WTC11 (cell line): ENCODE results near the gene FER1L5. TPM values are rescaled to one million over a fixed set of nuclear protein-coding genes. Genes with fewer than 3 reads are reported as not detected.

Experiments
- ATAC-seq: fragments of 200-7000 bp; cut with Tn5 transposase; 2 replicates; pipeline ENCODE4 v1.10.0; 2021; ENCODE audit warnings: mild to moderate bottlenecking, moderate library complexity
- CTCF ChIA-PET: fragments of 300-600 bp; sonication (Branson Sonifier 250); formaldehyde crosslinking; loops from one replicate; lab custom pipeline; 2021; ENCODE audit warnings: antibody characterized with exemption; lab: Charles Lee
- POLR2A ChIA-PET: fragments of 350-600 bp; sonication (Branson Sonifier 250); formaldehyde crosslinking; loops from one replicate; lab custom pipeline; 2021; ENCODE audit warnings: antibody characterized with exemption; lab: Charles Lee
- DNase-seq: peaks from one replicate; pipeline ENCODE4 v3.0.0; 2021; ENCODE audit warnings: low spot score
- H3K27ac Mint-ChIP-seq: 2 replicates; pipeline ENCODE4 v1.8.0; 2021; ENCODE audit warnings: mixed read lengths
- H3K27me3 Mint-ChIP-seq: 2 replicates; pipeline ENCODE4 v1.8.0; 2021; ENCODE audit warnings: low read depth, mild to moderate bottlenecking, moderate library complexity, mixed read lengths
- H3K36me3 Mint-ChIP-seq: 2 replicates; pipeline ENCODE4 v1.8.0; 2021; ENCODE audit warnings: mixed read lengths
- H3K4me1 Mint-ChIP-seq: 2 replicates; pipeline ENCODE4 v1.8.0; 2022; ENCODE audit warnings: mixed read lengths
- H3K4me3 Mint-ChIP-seq: 2 replicates; pipeline ENCODE4 v1.8.0; 2021; ENCODE audit warnings: mild to moderate bottlenecking, moderate library complexity, mixed read lengths
- H3K9me3 Mint-ChIP-seq: 2 replicates; pipeline ENCODE4 v1.8.0; 2021; ENCODE audit warnings: mixed read lengths
- ELF4 ChIP-seq: sonication (generic); formaldehyde crosslinking; IDR thresholded peaks from 2 replicates; pipeline ENCODE4 v1.8.1; 2022; ENCODE audit warnings: low read depth, mild to moderate bottlenecking, moderate library complexity, missing genetic modification reagents
- JAZF1 ChIP-seq: fragments of 250-450 bp; sonication (Bioruptor Pico); IDR thresholded peaks from 2 replicates; pipeline ENCODE4 v1.9.0; 2021; ENCODE audit warnings: moderate library complexity, mild to moderate bottlenecking, inconsistent platforms
- MXD4 ChIP-seq: fragments of 250-450 bp; sonication (Bioruptor Pico); IDR thresholded peaks from 2 replicates; pipeline ENCODE4 v1.8.0; 2021; ENCODE audit warnings: mild to moderate bottlenecking, moderate library complexity, borderline replicate concordance
- NFATC4 ChIP-seq: fragments of 250-450 bp; sonication (Bioruptor Pico); IDR thresholded peaks from 2 replicates; pipeline ENCODE4 v1.9.0; 2021; ENCODE audit warnings: mild to moderate bottlenecking
- NR2C2 ChIP-seq: sonication (generic); formaldehyde crosslinking; IDR thresholded peaks from 2 replicates; pipeline ENCODE4 v1.8.0; 2022; ENCODE audit warnings: mild to moderate bottlenecking, missing genetic modification reagents
- RELA ChIP-seq: sonication (generic); formaldehyde crosslinking; IDR thresholded peaks from 2 replicates; pipeline ENCODE4 v1.8.1; 2022; ENCODE audit warnings: missing genetic modification reagents, mild to moderate bottlenecking, borderline replicate concordance
- SP1 ChIP-seq: sonication (generic); formaldehyde crosslinking; conservative IDR thresholded peaks from 2 replicates; pipeline ENCODE4 v1.8.1; 2022; ENCODE audit warnings: missing genetic modification reagents
- TCF7 ChIP-seq: sonication (generic); formaldehyde crosslinking; IDR thresholded peaks from 2 replicates; pipeline ENCODE4 v1.8.0; 2022; ENCODE audit warnings: mild to moderate bottlenecking, low read depth, missing genetic modification reagents, moderate library complexity
- ZNF232 ChIP-seq: sonication (generic); formaldehyde crosslinking; IDR thresholded peaks from 2 replicates; pipeline ENCODE4 v1.8.0; 2022; ENCODE audit warnings: mild to moderate bottlenecking, missing genetic modification reagents
- ZNF396 ChIP-seq: fragments of 250-450 bp; sonication (Bioruptor Pico); IDR thresholded peaks from 2 replicates; pipeline ENCODE4 v1.8.0; 2021; ENCODE audit warnings: mild to moderate bottlenecking, moderate library complexity, borderline replicate concordance
- total RNA-seq: library from RNA; stranded (reverse); gene quantifications from 3 replicates; pipeline ENCODE4 v1.2.3, GENCODE V29; 2021
- TF ChIP-seq, protein P1 (sequence below): sonication (generic); formaldehyde crosslinking; IDR thresholded peaks from 2 replicates; pipeline ENCODE4 v1.8.1; 2022; ENCODE audit warnings: mild to moderate bottlenecking, moderate library complexity, missing genetic modification reagents
- TF ChIP-seq, protein P2 (sequence below): fragments of 250-450 bp; sonication (Bioruptor Pico); IDR thresholded peaks from 2 replicates; pipeline ENCODE4 v1.9.0; 2021; ENCODE audit warnings: moderate library complexity, mild to moderate bottlenecking, inconsistent platforms, borderline replicate concordance
- TF ChIP-seq, protein P3 (sequence below): sonication (generic); formaldehyde crosslinking; IDR thresholded peaks from 2 replicates; pipeline ENCODE4 v1.8.1; 2022; ENCODE audit warnings: mild to moderate bottlenecking, missing genetic modification reagents, moderate library complexity, borderline replicate concordance
- TF ChIP-seq, protein P4 (sequence below): sonication (generic); formaldehyde crosslinking; IDR thresholded peaks from 2 replicates; pipeline ENCODE4 v1.8.0; 2022; ENCODE audit warnings: missing genetic modification reagents
- TF ChIP-seq, protein P5 (sequence below): sonication (generic); formaldehyde crosslinking; IDR thresholded peaks from 2 replicates; pipeline ENCODE4 v1.8.0; 2022; ENCODE audit warnings: mild to moderate bottlenecking, missing genetic modification reagents
- TF ChIP-seq, protein P6 (sequence below): sonication (generic); formaldehyde crosslinking; conservative IDR thresholded peaks from 2 replicates; pipeline ENCODE4 v1.8.1; 2022; ENCODE audit warnings: mild to moderate bottlenecking, missing genetic modification reagents
- TF ChIP-seq, protein P7 (sequence below): fragments of 200-600 bp; IDR thresholded peaks from 2 replicates; pipeline ENCODE4 v1.8.0; 2022; ENCODE audit warnings: antibody characterized with exemption
- TF ChIP-seq, protein P8 (sequence below): fragments of 250-450 bp; sonication (Bioruptor Pico); IDR thresholded peaks from 2 replicates; pipeline ENCODE4 v1.9.0; 2021; ENCODE audit warnings: mild to moderate bottlenecking
- TF ChIP-seq, protein P9 (sequence below): fragments of 250-450 bp; sonication (Bioruptor Pico); IDR thresholded peaks from 2 replicates; pipeline ENCODE4 v1.8.0; 2021; ENCODE audit warnings: mild to moderate bottlenecking
- TF ChIP-seq, protein P10 (sequence below): sonication (generic); formaldehyde crosslinking; IDR thresholded peaks from 2 replicates; pipeline ENCODE4 v1.8.1; 2022; ENCODE audit warnings: low read depth, mild to moderate bottlenecking, moderate library complexity, missing genetic modification reagents, borderline replicate concordance

Gene FER1L5
- total RNA-seq, 1 experiment from 2014 or later, result 1.4 TPM

DNA sequence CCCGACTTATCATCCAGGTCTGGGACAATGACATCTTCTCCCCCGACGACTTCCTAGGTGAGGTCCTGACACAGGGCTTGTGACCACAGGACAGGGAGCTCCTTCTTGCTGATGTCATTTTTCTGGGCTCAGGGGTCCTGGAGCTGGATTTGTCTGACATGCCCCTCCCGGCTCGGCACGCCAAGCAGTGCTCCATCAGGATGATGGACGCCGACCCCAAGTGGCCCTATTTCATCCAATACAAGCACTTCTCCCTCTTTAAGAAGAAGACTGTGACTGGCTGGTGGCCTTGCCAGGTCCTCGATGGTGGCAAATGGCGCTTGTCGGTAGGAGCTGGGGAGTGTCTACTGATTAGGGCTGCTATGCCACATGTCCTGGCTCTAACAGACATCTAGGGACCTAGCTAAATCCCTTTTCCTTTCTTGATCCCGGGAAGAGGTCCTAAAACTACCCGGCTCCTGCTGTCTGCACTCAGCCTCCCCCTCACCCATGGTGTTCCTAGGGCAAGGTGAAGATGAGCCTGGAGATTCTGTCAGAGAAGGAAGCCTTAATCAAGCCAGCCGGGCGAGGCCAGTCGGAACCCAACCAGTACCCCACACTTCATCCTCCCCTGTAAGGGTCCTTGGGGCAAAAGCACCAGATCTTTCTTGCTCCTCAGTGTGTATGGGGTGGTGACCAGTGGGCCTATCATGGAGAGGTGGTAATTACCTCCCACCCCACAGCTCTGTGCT, 60.6 kb downstream of the FER1L5 start:
- ChIA-PET CTCF (interaction anchor here (0.9 kb wide), 1 partner anchor 60 kb away, joined by 3 read pairs; no protein-coding TSS in a partner anchor), POLR2A (no interaction called here)
- DNase-seq (no peak), ATAC-seq (no peak)
- H3K27me3 Mint-ChIP-seq, result no peaks in the 10 kb centered on the region
- H3K27ac Mint-ChIP-seq, result no peak overlapping the region
- no peaks in the 10 kb centered on the region for H3K9me3 Mint-ChIP-seq
- TF ChIP-seq, protein P1, sequence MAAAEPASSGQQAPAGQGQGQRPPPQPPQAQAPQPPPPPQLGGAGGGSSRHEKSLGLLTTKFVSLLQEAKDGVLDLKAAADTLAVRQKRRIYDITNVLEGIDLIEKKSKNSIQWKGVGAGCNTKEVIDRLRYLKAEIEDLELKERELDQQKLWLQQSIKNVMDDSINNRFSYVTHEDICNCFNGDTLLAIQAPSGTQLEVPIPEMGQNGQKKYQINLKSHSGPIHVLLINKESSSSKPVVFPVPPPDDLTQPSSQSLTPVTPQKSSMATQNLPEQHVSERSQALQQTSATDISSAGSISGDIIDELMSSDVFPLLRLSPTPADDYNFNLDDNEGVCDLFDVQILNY (CRISPR knock-in tag), result no peak
- TF ChIP-seq ELF4 (CRISPR knock-in tag) (no peak), ZNF396 (CRISPR knock-in tag) (no peak), JAZF1 (CRISPR knock-in tag) (no peak), NR2C2 (no peak), MXD4 (no peak), SP1 (CRISPR knock-in tag) (no peak), TCF7 (no peak), NFATC4 (CRISPR knock-in tag) (no peak)
- TF ChIP-seq, protein P2, sequence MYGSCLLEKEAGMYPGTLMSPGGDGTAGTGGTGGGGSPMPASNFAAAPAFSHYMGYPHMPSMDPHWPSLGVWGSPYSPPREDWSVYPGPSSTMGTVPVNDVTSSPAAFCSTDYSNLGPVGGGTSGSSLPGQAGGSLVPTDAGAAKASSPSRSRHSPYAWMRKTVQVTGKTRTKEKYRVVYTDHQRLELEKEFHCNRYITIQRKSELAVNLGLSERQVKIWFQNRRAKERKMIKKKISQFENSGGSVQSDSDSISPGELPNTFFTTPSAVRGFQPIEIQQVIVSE (CRISPR knock-in tag), result no peak
- TF ChIP-seq, protein P3, sequence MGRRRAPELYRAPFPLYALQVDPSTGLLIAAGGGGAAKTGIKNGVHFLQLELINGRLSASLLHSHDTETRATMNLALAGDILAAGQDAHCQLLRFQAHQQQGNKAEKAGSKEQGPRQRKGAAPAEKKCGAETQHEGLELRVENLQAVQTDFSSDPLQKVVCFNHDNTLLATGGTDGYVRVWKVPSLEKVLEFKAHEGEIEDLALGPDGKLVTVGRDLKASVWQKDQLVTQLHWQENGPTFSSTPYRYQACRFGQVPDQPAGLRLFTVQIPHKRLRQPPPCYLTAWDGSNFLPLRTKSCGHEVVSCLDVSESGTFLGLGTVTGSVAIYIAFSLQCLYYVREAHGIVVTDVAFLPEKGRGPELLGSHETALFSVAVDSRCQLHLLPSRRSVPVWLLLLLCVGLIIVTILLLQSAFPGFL (CRISPR knock-in tag), result no peak
- TF ChIP-seq, protein P4, sequence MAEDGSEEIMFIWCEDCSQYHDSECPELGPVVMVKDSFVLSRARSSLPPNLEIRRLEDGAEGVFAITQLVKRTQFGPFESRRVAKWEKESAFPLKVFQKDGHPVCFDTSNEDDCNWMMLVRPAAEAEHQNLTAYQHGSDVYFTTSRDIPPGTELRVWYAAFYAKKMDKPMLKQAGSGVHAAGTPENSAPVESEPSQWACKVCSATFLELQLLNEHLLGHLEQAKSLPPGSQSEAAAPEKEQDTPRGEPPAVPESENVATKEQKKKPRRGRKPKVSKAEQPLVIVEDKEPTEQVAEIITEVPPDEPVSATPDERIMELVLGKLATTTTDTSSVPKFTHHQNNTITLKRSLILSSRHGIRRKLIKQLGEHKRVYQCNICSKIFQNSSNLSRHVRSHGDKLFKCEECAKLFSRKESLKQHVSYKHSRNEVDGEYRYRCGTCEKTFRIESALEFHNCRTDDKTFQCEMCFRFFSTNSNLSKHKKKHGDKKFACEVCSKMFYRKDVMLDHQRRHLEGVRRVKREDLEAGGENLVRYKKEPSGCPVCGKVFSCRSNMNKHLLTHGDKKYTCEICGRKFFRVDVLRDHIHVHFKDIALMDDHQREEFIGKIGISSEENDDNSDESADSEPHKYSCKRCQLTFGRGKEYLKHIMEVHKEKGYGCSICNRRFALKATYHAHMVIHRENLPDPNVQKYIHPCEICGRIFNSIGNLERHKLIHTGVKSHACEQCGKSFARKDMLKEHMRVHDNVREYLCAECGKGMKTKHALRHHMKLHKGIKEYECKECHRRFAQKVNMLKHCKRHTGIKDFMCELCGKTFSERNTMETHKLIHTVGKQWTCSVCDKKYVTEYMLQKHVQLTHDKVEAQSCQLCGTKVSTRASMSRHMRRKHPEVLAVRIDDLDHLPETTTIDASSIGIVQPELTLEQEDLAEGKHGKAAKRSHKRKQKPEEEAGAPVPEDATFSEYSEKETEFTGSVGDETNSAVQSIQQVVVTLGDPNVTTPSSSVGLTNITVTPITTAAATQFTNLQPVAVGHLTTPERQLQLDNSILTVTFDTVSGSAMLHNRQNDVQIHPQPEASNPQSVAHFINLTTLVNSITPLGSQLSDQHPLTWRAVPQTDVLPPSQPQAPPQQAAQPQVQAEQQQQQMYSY (CRISPR knock-in tag), result no peak
- TF ChIP-seq, protein P5, sequence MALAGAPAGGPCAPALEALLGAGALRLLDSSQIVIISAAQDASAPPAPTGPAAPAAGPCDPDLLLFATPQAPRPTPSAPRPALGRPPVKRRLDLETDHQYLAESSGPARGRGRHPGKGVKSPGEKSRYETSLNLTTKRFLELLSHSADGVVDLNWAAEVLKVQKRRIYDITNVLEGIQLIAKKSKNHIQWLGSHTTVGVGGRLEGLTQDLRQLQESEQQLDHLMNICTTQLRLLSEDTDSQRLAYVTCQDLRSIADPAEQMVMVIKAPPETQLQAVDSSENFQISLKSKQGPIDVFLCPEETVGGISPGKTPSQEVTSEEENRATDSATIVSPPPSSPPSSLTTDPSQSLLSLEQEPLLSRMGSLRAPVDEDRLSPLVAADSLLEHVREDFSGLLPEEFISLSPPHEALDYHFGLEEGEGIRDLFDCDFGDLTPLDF (CRISPR knock-in tag), result no peak
- H3K36me3 Mint-ChIP-seq, result peaks cover 32% of the 10 kb centered on the region
- H3K4me3 Mint-ChIP-seq, result no peak overlapping the region
- H3K4me1 Mint-ChIP-seq, result no peaks in the 10 kb centered on the region

DNA sequence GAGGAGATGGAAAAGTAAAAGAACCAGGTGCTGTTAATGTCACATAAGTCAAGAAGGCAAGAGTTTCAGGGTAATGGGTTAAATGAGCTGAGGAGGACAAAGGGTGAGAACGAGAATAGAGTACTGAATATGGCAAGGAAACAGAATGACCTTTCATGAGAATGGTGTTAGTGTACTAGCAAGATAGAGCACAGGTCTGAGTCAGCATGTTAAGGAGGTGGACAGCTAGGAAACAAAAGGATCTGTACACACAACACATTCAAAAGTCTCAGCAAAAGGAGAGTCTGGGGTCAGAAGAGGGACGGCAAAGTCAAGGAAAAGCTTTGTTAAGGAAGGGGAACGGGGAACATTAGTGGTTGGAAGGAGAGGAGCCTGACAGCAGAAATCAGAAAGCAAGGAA, 68.4 kb downstream of the FER1L5 start:
- Mint-ChIP-seq H3K4me3 (no peak overlapping the region), H3K27ac (no peak overlapping the region), H3K4me1 (no peaks in the 10 kb centered on the region), H3K36me3 (peaks cover 58% of the 10 kb centered on the region), H3K9me3 (peaks cover 4% of the 10 kb centered on the region; the same call in 1 of the 2 replicates), H3K27me3 (no peaks in the 10 kb centered on the region)
- POLR2A ChIA-PET, result no interaction called here
- no peak for DNase-seq
- ATAC-seq, result no peak
- CTCF ChIA-PET, result no interaction called here
- no peak for TF ChIP-seq RELA
- TF ChIP-seq, protein P6, sequence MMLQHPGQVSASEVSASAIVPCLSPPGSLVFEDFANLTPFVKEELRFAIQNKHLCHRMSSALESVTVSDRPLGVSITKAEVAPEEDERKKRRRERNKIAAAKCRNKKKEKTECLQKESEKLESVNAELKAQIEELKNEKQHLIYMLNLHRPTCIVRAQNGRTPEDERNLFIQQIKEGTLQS, result no peak
- TF ChIP-seq, protein P1 (CRISPR knock-in tag), result no peak
- TF ChIP-seq, protein P7, sequence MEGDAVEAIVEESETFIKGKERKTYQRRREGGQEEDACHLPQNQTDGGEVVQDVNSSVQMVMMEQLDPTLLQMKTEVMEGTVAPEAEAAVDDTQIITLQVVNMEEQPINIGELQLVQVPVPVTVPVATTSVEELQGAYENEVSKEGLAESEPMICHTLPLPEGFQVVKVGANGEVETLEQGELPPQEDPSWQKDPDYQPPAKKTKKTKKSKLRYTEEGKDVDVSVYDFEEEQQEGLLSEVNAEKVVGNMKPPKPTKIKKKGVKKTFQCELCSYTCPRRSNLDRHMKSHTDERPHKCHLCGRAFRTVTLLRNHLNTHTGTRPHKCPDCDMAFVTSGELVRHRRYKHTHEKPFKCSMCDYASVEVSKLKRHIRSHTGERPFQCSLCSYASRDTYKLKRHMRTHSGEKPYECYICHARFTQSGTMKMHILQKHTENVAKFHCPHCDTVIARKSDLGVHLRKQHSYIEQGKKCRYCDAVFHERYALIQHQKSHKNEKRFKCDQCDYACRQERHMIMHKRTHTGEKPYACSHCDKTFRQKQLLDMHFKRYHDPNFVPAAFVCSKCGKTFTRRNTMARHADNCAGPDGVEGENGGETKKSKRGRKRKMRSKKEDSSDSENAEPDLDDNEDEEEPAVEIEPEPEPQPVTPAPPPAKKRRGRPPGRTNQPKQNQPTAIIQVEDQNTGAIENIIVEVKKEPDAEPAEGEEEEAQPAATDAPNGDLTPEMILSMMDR, result no peak
- TF ChIP-seq, protein P8, sequence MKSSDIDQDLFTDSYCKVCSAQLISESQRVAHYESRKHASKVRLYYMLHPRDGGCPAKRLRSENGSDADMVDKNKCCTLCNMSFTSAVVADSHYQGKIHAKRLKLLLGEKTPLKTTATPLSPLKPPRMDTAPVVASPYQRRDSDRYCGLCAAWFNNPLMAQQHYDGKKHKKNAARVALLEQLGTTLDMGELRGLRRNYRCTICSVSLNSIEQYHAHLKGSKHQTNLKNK (CRISPR knock-in tag), result no peak
- TF ChIP-seq, protein P9, sequence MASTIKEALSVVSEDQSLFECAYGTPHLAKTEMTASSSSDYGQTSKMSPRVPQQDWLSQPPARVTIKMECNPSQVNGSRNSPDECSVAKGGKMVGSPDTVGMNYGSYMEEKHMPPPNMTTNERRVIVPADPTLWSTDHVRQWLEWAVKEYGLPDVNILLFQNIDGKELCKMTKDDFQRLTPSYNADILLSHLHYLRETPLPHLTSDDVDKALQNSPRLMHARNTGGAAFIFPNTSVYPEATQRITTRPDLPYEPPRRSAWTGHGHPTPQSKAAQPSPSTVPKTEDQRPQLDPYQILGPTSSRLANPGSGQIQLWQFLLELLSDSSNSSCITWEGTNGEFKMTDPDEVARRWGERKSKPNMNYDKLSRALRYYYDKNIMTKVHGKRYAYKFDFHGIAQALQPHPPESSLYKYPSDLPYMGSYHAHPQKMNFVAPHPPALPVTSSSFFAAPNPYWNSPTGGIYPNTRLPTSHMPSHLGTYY (CRISPR knock-in tag), result no peak
- TF ChIP-seq, protein P10, sequence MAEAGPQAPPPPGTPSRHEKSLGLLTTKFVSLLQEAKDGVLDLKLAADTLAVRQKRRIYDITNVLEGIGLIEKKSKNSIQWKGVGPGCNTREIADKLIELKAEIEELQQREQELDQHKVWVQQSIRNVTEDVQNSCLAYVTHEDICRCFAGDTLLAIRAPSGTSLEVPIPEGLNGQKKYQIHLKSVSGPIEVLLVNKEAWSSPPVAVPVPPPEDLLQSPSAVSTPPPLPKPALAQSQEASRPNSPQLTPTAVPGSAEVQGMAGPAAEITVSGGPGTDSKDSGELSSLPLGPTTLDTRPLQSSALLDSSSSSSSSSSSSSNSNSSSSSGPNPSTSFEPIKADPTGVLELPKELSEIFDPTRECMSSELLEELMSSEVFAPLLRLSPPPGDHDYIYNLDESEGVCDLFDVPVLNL (CRISPR knock-in tag), result no peak
- TF ChIP-seq ZNF232 (CRISPR knock-in tag), result no peak
